Brain microvascular endothelial cell (primary cell): ENCODE data around the gene B3GNT9.

ENCODE experiments used
- DNase-seq: peaks from one replicate; pipeline ENCODE4 v3.0.0-alpha.2; 2020
- H3K27ac ChIP-seq: fragments of 250-450 bp; sonication (Bioruptor Pico); 2 replicates; pipeline ENCODE4 v1.5.1; 2020; ENCODE audit warnings: mild to moderate bottlenecking, moderate library complexity
- H3K27me3 ChIP-seq: fragments of 250-450 bp; sonication (Bioruptor Pico); replicated peaks from 2 replicates; pipeline ENCODE4 v1.5.1; 2020; ENCODE audit warnings: mild to moderate bottlenecking
- H3K36me3 ChIP-seq: fragments of 250-450 bp; sonication (Bioruptor Pico); replicated peaks from 2 replicates; pipeline ENCODE4 v1.5.1; 2020; ENCODE audit warnings: mild to moderate bottlenecking
- H3K4me3 ChIP-seq: 2 replicates; pipeline ENCODE4 v1.5.1; 2011; ENCODE audit warnings: low read depth, mild to moderate bottlenecking, control low read depth, low read length, moderate library complexity
- in situ Hi-C: cut with HindIII; loops from 2 replicates; pipeline ENCODE4 v1.10.0; 2017; ENCODE audit warnings: low sequenced_read_pairs, low pct_ligation_motif_present
- TF ChIP-seq, protein P1 (sequence below): IDR thresholded peaks from 2 replicates; pipeline ENCODE4 v1.5.1; 2011; ENCODE audit warnings: low read depth, mild to moderate bottlenecking, moderate library complexity, low read length, control low read depth, inconsistent platforms; ENCODE audit errors: missing control alignments

B3GNT9 gene

DNA sequence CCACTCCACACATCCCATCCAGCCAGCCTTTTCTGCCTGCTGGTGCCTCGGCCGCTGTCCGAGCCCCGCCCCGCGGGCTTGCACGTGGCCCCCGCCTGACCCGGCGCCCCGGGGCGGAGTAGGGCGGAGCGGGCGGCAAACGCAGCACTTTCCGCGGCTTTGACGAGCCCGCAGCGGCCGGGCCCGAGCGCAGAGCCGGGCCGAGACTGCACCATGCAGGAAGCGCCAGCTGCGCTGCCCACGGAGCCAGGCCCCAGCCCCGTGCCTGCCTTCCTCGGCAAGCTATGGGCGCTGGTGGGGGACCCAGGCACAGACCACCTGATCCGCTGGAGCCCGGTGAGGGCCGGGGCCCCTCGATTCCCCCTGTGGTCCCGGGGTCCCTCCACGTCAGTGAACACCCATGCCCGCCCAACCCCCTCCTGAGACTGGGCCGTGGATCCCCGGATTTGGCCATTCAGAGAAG lies 13.8 kb upstream of the B3GNT9 start, which contains the start of gene HSF4:
TSS of gene HSF4 (plus strand) at position 147 of the 463 bp plus-strand sequence. CDS start at position 214, 67 bp downstream.
- no peak for DNase-seq
- no peaks in the 10 kb centered on the region for H3K36me3 ChIP-seq
- in situ Hi-C loops: no loop called here
- H3K27me3 ChIP-seq: peaks cover 47% of the 10 kb centered on the region
- no peak within 1 kb of the TSS for H3K27ac ChIP-seq
- TF ChIP-seq, protein P1, sequence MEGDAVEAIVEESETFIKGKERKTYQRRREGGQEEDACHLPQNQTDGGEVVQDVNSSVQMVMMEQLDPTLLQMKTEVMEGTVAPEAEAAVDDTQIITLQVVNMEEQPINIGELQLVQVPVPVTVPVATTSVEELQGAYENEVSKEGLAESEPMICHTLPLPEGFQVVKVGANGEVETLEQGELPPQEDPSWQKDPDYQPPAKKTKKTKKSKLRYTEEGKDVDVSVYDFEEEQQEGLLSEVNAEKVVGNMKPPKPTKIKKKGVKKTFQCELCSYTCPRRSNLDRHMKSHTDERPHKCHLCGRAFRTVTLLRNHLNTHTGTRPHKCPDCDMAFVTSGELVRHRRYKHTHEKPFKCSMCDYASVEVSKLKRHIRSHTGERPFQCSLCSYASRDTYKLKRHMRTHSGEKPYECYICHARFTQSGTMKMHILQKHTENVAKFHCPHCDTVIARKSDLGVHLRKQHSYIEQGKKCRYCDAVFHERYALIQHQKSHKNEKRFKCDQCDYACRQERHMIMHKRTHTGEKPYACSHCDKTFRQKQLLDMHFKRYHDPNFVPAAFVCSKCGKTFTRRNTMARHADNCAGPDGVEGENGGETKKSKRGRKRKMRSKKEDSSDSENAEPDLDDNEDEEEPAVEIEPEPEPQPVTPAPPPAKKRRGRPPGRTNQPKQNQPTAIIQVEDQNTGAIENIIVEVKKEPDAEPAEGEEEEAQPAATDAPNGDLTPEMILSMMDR: no peak
- H3K4me3 ChIP-seq: no peak within 1 kb of the TSS

- in situ Hi-C loops: no loop called here
- DNase-seq: no peak
Measured at GRCh38 chr16:67163999-67164558, 13.3 kb upstream of the B3GNT9 start.

GRCh38 chr16:67163164-67163998 lies 12.6 kb upstream of the B3GNT9 start:
- TF ChIP-seq, protein P1: no peak
- DNase-seq: no peak
- Histone ChIP-seq H3K4me3 (no peak overlapping the region), H3K27ac (no peak overlapping the region), H3K36me3 (no peaks in the 10 kb centered on the region), H3K27me3 (peaks cover 47% of the 10 kb centered on the region)
- in situ Hi-C loops: no loop called here

More at GRCh38 chr16:67163999-67164558, 13.3 kb upstream of the B3GNT9 start:
- TF ChIP-seq, protein P1: no peak
- Histone ChIP-seq H3K27me3 (peaks cover 47% of the 10 kb centered on the region), H3K4me3 (no peak overlapping the region), H3K27ac (no peak overlapping the region), H3K36me3 (no peaks in the 10 kb centered on the region)

DNA sequence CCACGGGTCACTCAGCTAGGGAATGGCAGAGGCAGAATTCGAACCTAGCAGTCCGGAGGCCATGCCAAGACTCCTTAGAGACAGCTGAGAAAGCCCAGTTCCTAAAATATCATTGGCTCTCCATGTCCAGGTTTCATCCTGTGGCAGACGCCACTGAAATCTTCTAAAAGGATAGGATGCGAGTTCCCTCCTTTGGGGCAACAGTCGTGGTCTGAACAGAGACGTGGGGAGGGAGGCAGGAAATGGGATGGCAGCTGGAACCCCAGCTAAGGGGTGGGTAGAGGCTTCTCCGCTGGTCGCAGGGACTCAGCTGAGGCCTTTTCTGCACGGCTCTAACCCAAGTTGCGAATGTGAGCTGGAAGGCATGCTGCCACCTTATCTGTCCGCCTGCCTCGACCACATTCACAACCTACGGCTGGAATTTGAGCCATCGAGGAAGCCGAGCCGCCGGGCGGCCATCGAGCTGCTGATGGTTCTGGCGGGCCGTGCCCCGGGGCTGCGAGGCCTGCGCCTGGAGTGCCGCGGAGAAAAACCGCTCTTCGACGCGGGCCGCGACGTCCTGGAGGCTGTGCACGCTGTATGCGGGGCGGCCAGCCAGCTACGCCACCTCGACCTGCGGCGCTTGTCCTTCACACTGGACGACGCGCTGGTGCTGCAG lies 11.8 kb upstream of the B3GNT9 start:
- TF ChIP-seq, protein P1: no peak
- Histone ChIP-seq H3K27ac (no peak overlapping the region), H3K36me3 (no peaks in the 10 kb centered on the region), H3K4me3 (no peak overlapping the region), H3K27me3 (peaks cover 47% of the 10 kb centered on the region)
- in situ Hi-C loops: no loop called here
- DNase-seq: no peak

DNA sequence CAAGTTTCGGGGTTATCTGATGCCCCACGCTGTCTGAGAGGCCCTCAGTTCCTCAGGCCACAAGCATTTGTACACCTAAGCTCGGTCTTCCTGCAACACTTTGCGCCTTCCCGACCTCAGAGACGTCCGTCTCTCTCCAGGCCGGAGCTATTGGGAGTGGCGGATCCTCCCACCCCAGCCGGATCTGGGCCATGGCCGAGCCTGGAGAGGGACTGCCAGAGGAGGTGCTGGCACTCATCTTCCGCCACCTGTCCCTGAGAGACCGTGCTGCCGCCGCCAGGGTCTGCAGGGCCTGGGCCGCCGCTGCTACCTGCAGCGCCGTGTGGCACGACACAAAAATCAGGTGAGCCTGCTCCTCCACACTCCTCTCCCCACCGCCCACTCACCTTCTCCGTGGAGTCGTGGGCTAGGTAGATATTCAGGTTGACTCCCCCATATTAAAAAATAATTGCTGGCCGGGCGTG lies 10.8 kb upstream of the B3GNT9 start:
- no peak for DNase-seq
- in situ Hi-C loops: no loop called here
- Histone ChIP-seq H3K4me3 (no peak overlapping the region), H3K27me3 (peaks cover 37% of the 10 kb centered on the region), H3K36me3 (no peaks in the 10 kb centered on the region), H3K27ac (no peak overlapping the region)
- TF ChIP-seq, protein P1: no peak
